ENCODE results near the gene OGFOD3.

DNA sequence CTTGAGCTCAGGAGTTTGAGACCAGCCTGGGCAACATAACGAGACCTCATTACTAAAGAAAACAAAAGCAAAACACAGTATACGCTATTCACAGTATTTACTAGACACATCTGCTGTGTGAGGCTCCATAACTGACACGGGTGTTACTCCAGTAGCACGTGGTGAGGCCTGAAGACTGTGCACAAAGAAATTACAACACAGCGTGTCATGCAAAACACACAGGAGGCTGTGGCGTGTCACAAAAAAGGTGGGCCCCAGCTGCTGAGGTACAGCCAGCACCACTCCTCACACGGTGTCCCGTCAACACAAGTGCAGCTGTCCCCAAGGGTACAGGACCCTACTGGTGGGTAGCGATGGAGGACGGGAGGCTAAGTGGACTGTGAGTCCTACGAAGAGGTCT is 29.5 kb upstream of the OGFOD3 start:
- TF ChIP-seq, protein P1, sequence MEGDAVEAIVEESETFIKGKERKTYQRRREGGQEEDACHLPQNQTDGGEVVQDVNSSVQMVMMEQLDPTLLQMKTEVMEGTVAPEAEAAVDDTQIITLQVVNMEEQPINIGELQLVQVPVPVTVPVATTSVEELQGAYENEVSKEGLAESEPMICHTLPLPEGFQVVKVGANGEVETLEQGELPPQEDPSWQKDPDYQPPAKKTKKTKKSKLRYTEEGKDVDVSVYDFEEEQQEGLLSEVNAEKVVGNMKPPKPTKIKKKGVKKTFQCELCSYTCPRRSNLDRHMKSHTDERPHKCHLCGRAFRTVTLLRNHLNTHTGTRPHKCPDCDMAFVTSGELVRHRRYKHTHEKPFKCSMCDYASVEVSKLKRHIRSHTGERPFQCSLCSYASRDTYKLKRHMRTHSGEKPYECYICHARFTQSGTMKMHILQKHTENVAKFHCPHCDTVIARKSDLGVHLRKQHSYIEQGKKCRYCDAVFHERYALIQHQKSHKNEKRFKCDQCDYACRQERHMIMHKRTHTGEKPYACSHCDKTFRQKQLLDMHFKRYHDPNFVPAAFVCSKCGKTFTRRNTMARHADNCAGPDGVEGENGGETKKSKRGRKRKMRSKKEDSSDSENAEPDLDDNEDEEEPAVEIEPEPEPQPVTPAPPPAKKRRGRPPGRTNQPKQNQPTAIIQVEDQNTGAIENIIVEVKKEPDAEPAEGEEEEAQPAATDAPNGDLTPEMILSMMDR (IDR thresholded peaks at IDR 0.05; ENCODE audit: extremely low read depth in 1 of 2, insufficient read depth in 1 of 2, low read depth in 1 of 2, low read length in 2 of 2) = no peak
- no peak for TF ChIP-seq POLR2A (IDR thresholded peaks at IDR 0.05; ENCODE audit: low read depth, low read length)
- no peak for TF ChIP-seq EZH2 (IDR thresholded peaks at IDR 0.05; ENCODE audit: borderline replicate concordance, low read depth, low read length, severe bottlenecking)

All from endothelial cell of umbilical vein (primary cell).